Mucosa of descending colon (tissue), 3 donors: ENCODE results near the gene PFAS. TPM values are rescaled to one million over a fixed set of nuclear protein-coding genes. Genes with fewer than 3 reads are reported as not detected.
A peak's percentile ranks its signal among the peaks of the same experiment; 100 is the strongest.

Source experiments
- ATAC-seq: fragments of 200-7000 bp; cut with Tn5 transposase; one replicate; pipeline ENCODE4 v1.9.1; 2020; ENCODE audit warnings: mild to moderate bottlenecking, moderate library complexity
- DNase-seq, 3 donors: peaks; one replicate each; pipeline ENCODE4 v3.0.0-alpha.2; 2020
- H3K36me3 ChIP-seq: fragments of 200-600 bp; one replicate; pipeline ENCODE4 v1.8.0; 2021; ENCODE audit warnings: low read depth, mild to moderate bottlenecking
- H3K4me1 ChIP-seq: fragments of 200-600 bp; one replicate; pipeline ENCODE4 v1.8.0; 2021; ENCODE audit warnings: low read depth, mild to moderate bottlenecking
- H3K4me3 ChIP-seq: fragments of 200-600 bp; one replicate; pipeline ENCODE4 v1.8.0; 2021; ENCODE audit warnings: mild to moderate bottlenecking
- H3K9me3 ChIP-seq: fragments of 200-600 bp; one replicate; pipeline ENCODE4 v1.8.0; 2021; ENCODE audit warnings: mild to moderate bottlenecking
- intact Hi-C, 2 donors: fragments of 100-400 bp; cut with DNase I in 1 of 2; cut with micrococcal nuclease in 1 of 2; formaldehyde crosslinking; loops; one replicate each; pipeline versions ENCODE4 v1.11.0 to v1.11.1; 2022; cut with DNase I, micrococcal nuclease
- total RNA-seq, 3 donors: library from RNA; stranded (reverse); fragmentation: NEBNext Ultra II Directional in 2 of 3; extraction: Animal tissue kit (Norgen Biotek cat#: 25700) in 2 of 3; gene quantifications; one replicate each; pipeline versions ENCODE4 v1.2.1 to v1.2.4, GENCODE V29; 2021 to 2023
- TF ChIP-seq, protein P1 (sequence below): fragments of 200-600 bp; IDR thresholded peaks from one replicate; pipeline ENCODE4 v1.8.0; 2022; ENCODE audit warnings: antibody characterized with exemption, mild to moderate bottlenecking
- donor health status: DM: no; HTN: no; CAD: no; lungs with moderate emphysema.
- donor health status: DM: no; HTN: no; CAD: no.
- donor health status: DM: no; HTN: yes; CAD: no.

The PFAS gene
- total RNA-seq, 3 donors from 2014 or later: 18.7 to 31.7 (median 30.1) TPM

DNA sequence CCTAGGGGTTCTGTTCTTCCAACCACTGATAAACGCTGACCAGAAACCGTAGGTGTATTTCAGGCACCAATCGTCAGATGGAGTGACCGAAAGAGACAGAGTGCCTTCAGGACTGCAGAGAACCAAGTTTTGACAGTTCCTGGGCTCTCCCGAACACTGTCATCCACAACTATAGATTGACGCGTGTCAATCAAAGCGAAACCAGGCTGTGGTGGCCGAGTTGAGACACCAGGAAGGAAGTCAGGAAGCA lies 26.8 kb upstream of the PFAS start:
- Histone ChIP-seq H3K9me3 (no peaks in the 10 kb centered on the region), H3K36me3 (no peaks in the 10 kb centered on the region), H3K4me3 (peak overlapping the region; percentile 42), H3K4me1 (peaks cover 22% of the 10 kb centered on the region)
- DNase-seq (no peak), ATAC-seq (peak; percentile 59)
- intact Hi-C loops: loop anchor here in 1 of 2 donors (2.0 kb wide), 1 partner anchor 36 kb away; no protein-coding TSS in a partner anchor
- TF ChIP-seq, protein P1, sequence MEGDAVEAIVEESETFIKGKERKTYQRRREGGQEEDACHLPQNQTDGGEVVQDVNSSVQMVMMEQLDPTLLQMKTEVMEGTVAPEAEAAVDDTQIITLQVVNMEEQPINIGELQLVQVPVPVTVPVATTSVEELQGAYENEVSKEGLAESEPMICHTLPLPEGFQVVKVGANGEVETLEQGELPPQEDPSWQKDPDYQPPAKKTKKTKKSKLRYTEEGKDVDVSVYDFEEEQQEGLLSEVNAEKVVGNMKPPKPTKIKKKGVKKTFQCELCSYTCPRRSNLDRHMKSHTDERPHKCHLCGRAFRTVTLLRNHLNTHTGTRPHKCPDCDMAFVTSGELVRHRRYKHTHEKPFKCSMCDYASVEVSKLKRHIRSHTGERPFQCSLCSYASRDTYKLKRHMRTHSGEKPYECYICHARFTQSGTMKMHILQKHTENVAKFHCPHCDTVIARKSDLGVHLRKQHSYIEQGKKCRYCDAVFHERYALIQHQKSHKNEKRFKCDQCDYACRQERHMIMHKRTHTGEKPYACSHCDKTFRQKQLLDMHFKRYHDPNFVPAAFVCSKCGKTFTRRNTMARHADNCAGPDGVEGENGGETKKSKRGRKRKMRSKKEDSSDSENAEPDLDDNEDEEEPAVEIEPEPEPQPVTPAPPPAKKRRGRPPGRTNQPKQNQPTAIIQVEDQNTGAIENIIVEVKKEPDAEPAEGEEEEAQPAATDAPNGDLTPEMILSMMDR: no peak

DNA sequence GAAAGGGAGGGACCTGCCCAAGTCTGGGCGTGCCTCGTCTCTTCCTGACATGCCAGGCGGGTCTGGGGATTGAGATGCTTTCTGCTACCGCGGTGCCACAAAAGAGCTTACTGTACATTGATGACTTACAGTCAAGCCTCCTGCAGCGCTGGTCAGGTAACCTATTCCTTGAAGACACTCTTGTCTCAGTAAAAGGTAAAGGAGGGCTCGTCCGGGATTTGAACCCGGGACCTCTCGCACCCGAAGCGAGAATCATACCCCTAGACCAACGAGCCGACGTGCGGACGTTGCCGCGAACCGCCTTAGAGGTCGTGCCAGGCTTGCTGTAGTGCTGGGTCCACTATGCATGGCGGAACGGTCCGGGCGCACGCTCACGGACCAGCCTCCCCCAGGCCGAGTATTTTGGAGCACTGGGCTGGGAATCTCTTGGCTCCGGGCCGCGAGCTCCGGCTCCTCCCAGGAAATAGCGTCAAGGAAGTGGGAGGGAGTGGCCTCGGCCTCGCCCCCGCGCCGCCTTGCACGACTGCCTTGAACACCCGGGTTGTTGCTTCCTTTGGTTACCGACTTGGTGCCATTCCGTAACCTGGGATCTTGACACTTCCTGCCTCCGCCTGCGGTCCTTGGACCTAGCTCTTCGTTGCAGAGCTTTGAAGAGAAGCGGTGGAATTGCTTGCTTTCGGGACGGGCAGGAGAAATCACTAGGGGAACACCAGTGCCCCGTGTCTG lies 26.3 kb upstream of the PFAS start:
- peak overlapping the region; percentile 42 for H3K4me3 ChIP-seq
- H3K9me3 ChIP-seq: no peaks in the 10 kb centered on the region
- H3K36me3 ChIP-seq: no peaks in the 10 kb centered on the region
- DNase-seq: peak; percentile 94 to 97 (median 96)
- peak; percentile 75 for ATAC-seq
- intact Hi-C loops: loop anchor here in 1 of 2 donors (2.0 kb wide), 1 partner anchor 36 kb away; no protein-coding TSS in a partner anchor
- peaks cover 23% of the 10 kb centered on the region for H3K4me1 ChIP-seq
- TF ChIP-seq, protein P1: no peak

DNA sequence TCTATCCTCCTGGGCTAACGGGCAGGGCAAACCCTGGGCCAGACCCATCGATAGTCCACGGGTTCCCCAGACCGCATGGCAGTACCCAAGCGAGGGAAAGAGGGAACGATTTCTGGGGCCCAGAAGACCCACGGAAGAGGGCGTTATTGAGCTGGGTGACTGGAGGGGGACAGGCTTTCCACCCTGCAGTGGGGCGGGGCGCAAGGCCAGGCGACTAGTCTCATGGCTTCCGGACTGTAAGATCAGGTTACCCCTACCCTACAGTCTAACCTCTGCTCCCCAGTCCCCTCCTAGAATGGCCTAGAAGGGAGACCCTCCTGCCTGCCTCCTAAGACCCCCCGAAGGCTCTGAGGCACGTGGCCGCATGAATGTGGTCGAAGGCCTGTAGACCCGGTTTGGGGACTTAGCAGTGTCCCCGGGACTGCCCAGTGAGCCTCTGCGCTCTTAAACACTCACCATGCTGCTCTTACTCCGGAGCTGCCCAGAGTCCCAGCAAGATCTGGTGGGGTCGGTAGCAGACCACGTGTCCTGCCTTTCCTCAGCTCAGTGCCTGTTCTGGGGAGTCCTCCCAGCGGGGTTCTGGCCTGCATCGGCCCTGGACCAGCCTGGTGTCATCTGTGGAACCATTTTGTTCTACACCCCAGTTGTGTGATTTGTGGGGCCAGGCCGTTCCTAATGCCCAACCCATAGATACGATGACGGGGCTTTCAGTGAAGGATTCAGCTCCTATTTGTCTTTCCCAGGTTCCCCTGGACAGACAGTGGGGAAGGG lies 25.5 kb upstream of the PFAS start:
- Histone ChIP-seq H3K4me3 (peak overlapping the region; percentile 42), H3K4me1 (peaks cover 20% of the 10 kb centered on the region), H3K36me3 (no peaks in the 10 kb centered on the region), H3K9me3 (no peaks in the 10 kb centered on the region)
- DNase-seq: peak; percentile 81 to 87 (median 82)
- TF ChIP-seq, protein P1: no peak
- intact Hi-C loops: loop anchor here in 1 of 2 donors (2.0 kb wide), 1 partner anchor 37 kb away; no protein-coding TSS in a partner anchor
- peak; percentile 33 for ATAC-seq

DNA sequence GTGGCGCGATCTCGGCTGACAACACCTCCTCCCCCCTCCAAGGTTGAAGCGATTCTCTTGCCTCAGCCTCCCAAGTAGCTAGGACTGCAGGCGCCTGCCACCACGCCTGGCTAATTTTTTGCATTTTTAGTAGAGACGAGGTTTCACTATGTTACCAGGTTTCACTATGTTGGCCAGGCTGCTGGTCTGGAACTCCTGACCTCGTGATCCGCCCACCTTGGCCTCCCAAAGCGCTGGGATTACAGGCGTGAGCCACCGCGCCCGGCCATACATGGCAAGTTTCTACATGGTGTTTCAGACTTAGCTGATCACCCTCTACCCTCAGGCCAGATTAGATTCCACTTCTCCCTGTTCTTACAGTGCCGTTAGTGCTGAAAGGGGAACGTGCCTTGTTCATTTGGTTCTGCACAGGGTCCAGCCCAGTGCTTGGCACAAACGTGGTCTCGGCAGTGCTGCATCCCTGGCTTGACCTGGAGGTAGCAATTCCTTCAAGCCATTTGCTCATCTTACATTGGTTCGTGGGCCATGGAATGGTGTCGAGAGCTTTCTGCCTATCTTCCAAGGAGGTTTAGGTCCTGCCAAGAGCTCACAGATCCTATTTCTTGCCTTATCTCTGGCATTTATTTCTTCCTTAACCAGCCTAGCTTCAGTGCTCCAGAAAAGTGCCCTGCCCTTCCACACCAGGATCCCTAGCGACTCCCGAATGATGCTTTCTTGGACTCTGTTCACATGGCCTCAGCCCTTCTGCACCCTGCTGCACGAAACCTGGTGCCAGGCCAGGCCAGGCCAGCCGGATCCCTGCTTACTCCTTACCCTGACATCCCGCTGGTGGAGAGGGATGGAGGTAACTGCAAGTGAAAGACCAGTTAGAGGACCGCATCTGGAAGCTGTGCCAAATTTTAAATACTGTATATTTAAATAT lies 23.9 kb upstream of the PFAS start:
- TF ChIP-seq, protein P1: no peak
- Histone ChIP-seq H3K36me3 (no peaks in the 10 kb centered on the region), H3K9me3 (no peaks in the 10 kb centered on the region), H3K4me1 (peaks cover 20% of the 10 kb centered on the region), H3K4me3 (no peak overlapping the region)
- ATAC-seq: no peak
- DNase-seq: no peak
- intact Hi-C loops: no loop called here

DNA sequence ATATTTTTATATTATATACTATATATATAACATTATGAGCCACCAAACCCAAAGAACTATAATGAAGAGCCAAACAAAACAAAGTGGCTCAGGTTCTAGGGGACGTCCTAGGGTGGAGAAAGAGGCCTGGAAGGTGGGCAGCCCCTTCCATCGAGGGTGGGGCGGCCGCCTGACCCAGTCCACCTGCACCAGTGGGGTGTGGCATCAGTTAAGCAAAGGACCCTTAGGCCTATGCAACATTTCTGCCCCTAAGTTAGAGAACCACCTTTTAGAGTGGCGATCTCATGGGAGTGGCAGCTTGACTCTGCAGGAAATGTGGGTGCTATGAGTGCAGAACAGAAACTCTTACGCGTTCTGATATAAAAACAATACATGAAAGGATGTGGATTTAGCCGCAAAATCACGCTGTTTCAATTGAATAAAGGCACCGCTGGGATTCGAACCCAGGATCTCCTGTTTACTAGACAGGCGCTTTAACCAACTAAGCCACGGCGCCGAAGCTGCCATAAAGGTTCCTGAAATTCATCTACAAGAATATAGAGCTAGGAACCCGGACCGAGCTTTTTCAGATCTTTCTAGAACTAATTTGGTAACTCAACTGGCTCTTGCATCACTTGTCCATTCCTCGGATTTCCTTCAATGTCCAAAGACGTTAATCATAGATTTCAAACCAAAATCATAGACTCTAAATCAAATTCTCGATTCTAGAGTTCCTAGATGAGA lies 23.1 kb upstream of the PFAS start:
- peak in 2 of 3 donors; percentile 42 to 74 for DNase-seq
- no peaks in the 10 kb centered on the region for H3K9me3 ChIP-seq
- ATAC-seq: no peak
- intact Hi-C loops: no loop called here
- no peak overlapping the region for H3K4me3 ChIP-seq
- TF ChIP-seq, protein P1: no peak
- no peaks in the 10 kb centered on the region for H3K36me3 ChIP-seq
- peaks cover 20% of the 10 kb centered on the region for H3K4me1 ChIP-seq
